Ovary (tissue), 9 donors: ENCODE data around the gene DGKD. TPM values are rescaled to one million over a fixed set of nuclear protein-coding genes. Genes with fewer than 3 reads are reported as not detected.

ENCODE experiments used
- DNase-seq, 5 donors: peaks; one replicate each; pipeline ENCODE4 v3.0.0-alpha.2; 2019 to 2020
- H3K27ac ChIP-seq, 2 donors: fragments of 200-600 bp; one replicate each; pipeline versions ENCODE4 v1.5.1 to v1.8.0; 2019 to 2022
- H3K27me3 ChIP-seq: fragments of 200-600 bp; one replicate; pipeline ENCODE4 v1.8.0; 2022
- H3K36me3 ChIP-seq: fragments of 200-600 bp; sonication (generic); one replicate; pipeline ENCODE4 v1.5.1; 2019
- H3K4me1 ChIP-seq: one replicate; pipeline ENCODE4 v1.8.1; 2013; ENCODE audit warnings: mild to moderate bottlenecking, moderate library complexity; ENCODE audit not compliant: insufficient read depth
- H3K4me3 ChIP-seq: fragments of 200-600 bp; sonication (generic); one replicate; pipeline ENCODE4 v1.5.1; 2017
- H3K9me3 ChIP-seq, 2 donors: fragments of 200-600 bp in 1 of 2; sonication (generic) in 1 of 2; one replicate each; pipeline versions ENCODE4 v1.5.1 to v1.8.1; 2013 to 2019; ENCODE audit warnings: mild to moderate bottlenecking in 1 of 2, moderate library complexity in 1 of 2
- EP300 ChIP-seq: sonication (generic); formaldehyde crosslinking; IDR thresholded peaks from one replicate; pipeline ENCODE4 v1.6.1; 2017; ENCODE audit warnings: antibody characterized with exemption
- POLR2A ChIP-seq: fragments of 450-650 bp; IDR thresholded peaks from one replicate; pipeline ENCODE4 v1.6.1; 2017; ENCODE audit warnings: antibody characterized with exemption, mild to moderate bottlenecking, moderate library complexity
- WGBS, 3 donors: extraction: QIAGEN DNeasy Blood & Tissue Kit in 1 of 3; methylation state at CpG; one replicate each; pipeline versions ENCODE4 v1.1.5 to v1.1.7; 2013 to 2017; 5-methylcytosine and 5-hydroxymethylcytosine counted together
- intact Hi-C, 4 donors: fragments of 100-400 bp; cut with DNase I; formaldehyde crosslinking; loops; one replicate each; pipeline versions ENCODE4 v1.11.0 to v1.15.1; 2022 to 2023
- polyA plus RNA-seq, 2 donors: library from polyadenylated mRNA; stranded (reverse); fragments of 200-250 nt in 1 of 2; fragments of 350-450 nt in 1 of 2; fragmentation: Illumina TruSeq in 1 of 2; extraction: RNeasy Lipid Tissue Mini Kit (QIAGEN cat#74804) in 1 of 2; gene quantifications; one replicate each; pipeline ENCODE4 v1.2.3, GENCODE V29; 2013 to 2014
- total RNA-seq, 7 donors: library from RNA; depleted of rRNA in 2 of 7; stranded (reverse); fragments of >200 nt in 2 of 7; fragmentation: NEBNext Ultra II Directional in 3 of 7; extraction: Animal tissue kit (Norgen Biotek cat#: 25700) in 3 of 7; gene quantifications; one replicate each; pipeline versions ENCODE4 v1.1.0 to v1.2.4, GENCODE V29; 2016 to 2023
- TF ChIP-seq, protein P1 (sequence below), 3 donors: fragments of 450-650 bp in 2 of 3; fragments of 200-600 bp in 1 of 3; IDR thresholded peaks; one replicate each; pipeline versions ENCODE4 v1.5.1 to v1.8.0; 2016 to 2022; ENCODE audit warnings: antibody characterized with exemption in 3 of 3, mild to moderate bottlenecking in 1 of 3
- donor health status: DM: no; HTN: no; CAD: no; lungs with moderate emphysema.
- donor health status: DM: no; HTN: no; CAD: no.
- donor health status: Bipolar disorder and iron deficiency.
- donor health status: DM: yes; HTN: yes; CAD: no.
- donor health status: DM: no; HTN: no; CAD: no.
- donor health status: DM: yes; HTN: yes; CAD: no.

DGKD gene
- total and polyA plus RNA-seq, 9 donors, result 9.4 to 81.8 (median 36.3) TPM

DNA sequence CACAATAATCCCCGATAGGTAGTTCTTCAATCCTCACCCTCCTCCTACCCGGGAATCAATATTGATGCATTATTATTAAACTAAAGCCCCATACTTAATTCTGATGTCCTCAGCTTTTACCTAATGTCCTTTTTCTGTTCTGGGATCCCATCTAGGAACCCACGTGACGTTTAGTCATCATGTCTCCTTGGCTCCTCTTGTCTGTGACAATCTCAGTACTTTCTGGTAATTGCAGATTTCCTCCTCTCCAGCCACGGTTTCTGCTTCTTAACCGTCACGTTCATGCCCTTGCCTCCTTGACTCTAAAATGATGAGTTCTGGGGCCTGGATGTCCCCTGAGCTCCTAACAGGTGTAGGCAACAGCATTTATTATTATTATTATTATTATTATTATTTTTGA is 2.9 kb upstream of the DGKD start:
- H3K27me3 ChIP-seq, result no peaks in the 10 kb centered on the region
- H3K36me3 ChIP-seq, result no peaks in the 10 kb centered on the region
- intact Hi-C loops, result loop anchor here in 2 of 4 donors (10.0 kb wide), 1 partner anchor 93 kb away; no protein-coding TSS in a partner anchor
- H3K9me3 ChIP-seq, result no peaks in the 10 kb centered on the region
- H3K4me1 ChIP-seq, result peaks cover 9% of the 10 kb centered on the region
- H3K4me3 ChIP-seq, result no peak overlapping the region
- WGBS, 3 donors, result 82 to 88% (median 82%) methylated on average over 7 of the region's 7 CpGs
- no peak overlapping the region for H3K27ac ChIP-seq
- TF ChIP-seq, protein P1, sequence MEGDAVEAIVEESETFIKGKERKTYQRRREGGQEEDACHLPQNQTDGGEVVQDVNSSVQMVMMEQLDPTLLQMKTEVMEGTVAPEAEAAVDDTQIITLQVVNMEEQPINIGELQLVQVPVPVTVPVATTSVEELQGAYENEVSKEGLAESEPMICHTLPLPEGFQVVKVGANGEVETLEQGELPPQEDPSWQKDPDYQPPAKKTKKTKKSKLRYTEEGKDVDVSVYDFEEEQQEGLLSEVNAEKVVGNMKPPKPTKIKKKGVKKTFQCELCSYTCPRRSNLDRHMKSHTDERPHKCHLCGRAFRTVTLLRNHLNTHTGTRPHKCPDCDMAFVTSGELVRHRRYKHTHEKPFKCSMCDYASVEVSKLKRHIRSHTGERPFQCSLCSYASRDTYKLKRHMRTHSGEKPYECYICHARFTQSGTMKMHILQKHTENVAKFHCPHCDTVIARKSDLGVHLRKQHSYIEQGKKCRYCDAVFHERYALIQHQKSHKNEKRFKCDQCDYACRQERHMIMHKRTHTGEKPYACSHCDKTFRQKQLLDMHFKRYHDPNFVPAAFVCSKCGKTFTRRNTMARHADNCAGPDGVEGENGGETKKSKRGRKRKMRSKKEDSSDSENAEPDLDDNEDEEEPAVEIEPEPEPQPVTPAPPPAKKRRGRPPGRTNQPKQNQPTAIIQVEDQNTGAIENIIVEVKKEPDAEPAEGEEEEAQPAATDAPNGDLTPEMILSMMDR (IDR thresholded peaks at IDR 0.05), result no peak
- TF ChIP-seq EP300 (no peak), POLR2A (no peak)
- DNase-seq, result no peak

DNA sequence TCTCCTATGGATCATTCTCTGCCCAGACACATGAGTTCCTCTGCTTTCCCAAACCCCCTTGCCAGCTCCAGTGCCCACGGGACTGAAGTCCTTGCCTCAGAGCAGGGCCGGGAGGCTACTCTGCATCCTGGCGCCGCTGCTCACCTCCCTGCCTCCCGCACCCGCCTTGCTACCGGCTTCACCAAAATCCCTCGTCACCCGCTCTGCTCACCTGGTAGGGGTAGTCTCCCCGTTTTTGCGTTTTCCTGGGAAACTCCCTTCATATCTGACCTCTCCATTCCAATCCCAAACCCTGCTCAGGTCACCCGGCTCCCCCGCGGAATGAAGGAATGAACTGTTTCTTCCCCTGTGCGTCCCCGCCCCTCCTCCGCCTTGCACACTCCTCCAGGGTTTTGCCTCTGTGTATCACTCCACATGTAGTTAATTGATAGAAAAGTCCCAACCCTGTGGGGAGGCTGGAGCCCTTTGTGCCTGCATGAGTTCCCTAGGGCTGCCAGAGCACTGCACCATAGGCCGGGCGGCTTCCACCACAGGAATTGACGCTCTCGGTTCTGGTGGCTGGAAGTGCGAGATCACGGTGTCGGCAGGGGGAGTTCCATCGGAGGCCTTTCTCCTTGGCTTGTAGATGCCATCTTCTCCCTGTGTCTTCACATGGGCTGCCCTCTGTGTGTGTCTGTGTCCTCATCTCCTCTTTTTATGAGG is 2.0 kb upstream of the DGKD start:
- DNase-seq, result no peak
- 92 to 94% (median 93%) methylated on average over 25 of the region's 25 CpGs for WGBS, 3 donors

GRCh38 chr2:233353101-233353768 is 1.1 kb upstream of the DGKD start:
- 75 to 79% (median 78%) methylated on average over 22 of the region's 22 CpGs for WGBS, 3 donors
- no peak overlapping the region for H3K27ac ChIP-seq

More for the DNA sequence above, 2.0 kb upstream of the DGKD start:
- Histone ChIP-seq H3K27ac (no peak overlapping the region), H3K36me3 (no peaks in the 10 kb centered on the region), H3K9me3 (no peaks in the 10 kb centered on the region), H3K27me3 (no peaks in the 10 kb centered on the region), H3K4me3 (no peak overlapping the region), H3K4me1 (peaks cover 12% of the 10 kb centered on the region)
- intact Hi-C loops, result loop anchor here in 3 of 4 donors (2.0 to 10.0 kb wide), 2 partner anchors 93 kb away; no protein-coding TSS in a partner anchor
- no peak for TF ChIP-seq POLR2A
- TF ChIP-seq, protein P1 (IDR thresholded peaks at IDR 0.05), result no peak
- TF ChIP-seq EP300, result no peak

GRCh38 chr2:233354500-233354924 is 218 bp downstream of the DGKD start:
- H3K27ac ChIP-seq, result no peak overlapping the region
- DNase-seq, result no peak
- peaks cover 12% of the 10 kb centered on the region for H3K4me1 ChIP-seq
- peak overlapping the region; percentile 75 for H3K4me3 ChIP-seq
- intact Hi-C loops, result loop anchor here in 3 of 4 donors (2.0 to 10.0 kb wide), 3 partner anchors 30 to 90 kb away; no protein-coding TSS in a partner anchor
- no peaks in the 10 kb centered on the region for H3K9me3 ChIP-seq
- H3K36me3 ChIP-seq, result no peaks in the 10 kb centered on the region
- H3K27me3 ChIP-seq, result no peaks in the 10 kb centered on the region
- TF ChIP-seq EP300 (no peak), POLR2A (no peak)
- TF ChIP-seq, protein P1 (IDR thresholded peaks at IDR 0.05), result no peak
- 0 to 3% (median 0%) methylated on average over 15 to 76 of the region's 77 CpGs for WGBS, 3 donors

More at GRCh38 chr2:233353101-233353768, 1.1 kb upstream of the DGKD start:
- Histone ChIP-seq H3K4me1 (peaks cover 12% of the 10 kb centered on the region), H3K27me3 (no peaks in the 10 kb centered on the region), H3K9me3 (no peaks in the 10 kb centered on the region), H3K4me3 (no peak overlapping the region), H3K36me3 (no peaks in the 10 kb centered on the region)
- peak in 3 of 5 donors; percentile 49 to 54 (median 54) for DNase-seq
- intact Hi-C loops, result loop anchor here in 3 of 4 donors (2.0 to 10.0 kb wide), 2 partner anchors 92 kb away; no protein-coding TSS in a partner anchor
- TF ChIP-seq EP300 (no peak), POLR2A (no peak)
- TF ChIP-seq, protein P1 (IDR thresholded peaks at IDR 0.05), result no peak
